Breast epithelium (tissue), 4 donors: ENCODE results near the gene NPIPB13. TPM values are rescaled to one million over a fixed set of nuclear protein-coding genes. Genes with fewer than 3 reads are reported as not detected.
"Not testable (repeated sequence)": the region's sequence is repeated elsewhere in the genome, so short reads cannot be mapped to it uniquely, and the experiment has no call there.

Experiments
- DNase-seq, 2 donors: peaks; one replicate each; pipeline ENCODE4 v3.0.0-alpha.2; 2019; ENCODE audit warnings: low spot score in 2 of 2
- H3K27ac ChIP-seq, 2 donors: fragments of 200-600 bp; sonication (generic) in 1 of 2; one replicate each; pipeline ENCODE4 v1.5.1; 2016 to 2019; ENCODE audit warnings: mild to moderate bottlenecking in 1 of 2
- H3K27me3 ChIP-seq, 2 donors: fragments of 200-600 bp; sonication (generic) in 1 of 2; one replicate each; pipeline versions ENCODE4 v1.5.1 to v1.6.0; 2017 to 2019; ENCODE audit warnings: control low read depth in 1 of 2, mild to moderate bottlenecking in 1 of 2
- H3K36me3 ChIP-seq: fragments of 200-600 bp; one replicate; pipeline ENCODE4 v1.5.1; 2019
- H3K4me1 ChIP-seq, 2 donors: fragments of 200-600 bp; sonication (generic); one replicate each; pipeline ENCODE4 v1.5.1; 2016 to 2019; ENCODE audit warnings: control low read depth in 1 of 2
- H3K4me3 ChIP-seq, 3 donors: fragments of 200-600 bp; sonication (generic); 1 replicate in 2 of 3; 2 replicates in 1 of 3; pipeline ENCODE4 v1.5.1; 2016 to 2019; ENCODE audit warnings: mild to moderate bottlenecking in 3 of 3, moderate library complexity in 2 of 3
- H3K9me3 ChIP-seq, 2 donors: fragments of 200-600 bp; sonication (generic) in 1 of 2; one replicate each; pipeline ENCODE4 v1.5.1; 2016 to 2019; ENCODE audit warnings: control low read depth in 1 of 2
- intact Hi-C: fragments of 100-400 bp; cut with DNase I; formaldehyde crosslinking; loops from one replicate; pipeline ENCODE4 v1.15.1; 2023; ENCODE audit warnings: low total_unique reads
- total RNA-seq, 3 donors: library from RNA; depleted of rRNA; stranded (reverse); fragments of >200 nt; gene quantifications; one replicate each; pipeline ENCODE4 v1.1.0, GENCODE V29; 2016

The NPIPB13 gene
- 10 to 100 TPM in 2 of 3 donors, 1 to 10 TPM in 1; 5.9 to 14.0 (median 10.2) TPM for total RNA-seq

GRCh38 chr16:30248379-30248778, at the start of gene NPIPB13:
TSS of gene NPIPB13 (minus strand) at chr16:30248479. CDS start at chr16:30245573, 2,906 bp downstream.
- H3K27me3 ChIP-seq, H3K36me3 ChIP-seq, intact Hi-C loops, H3K27ac ChIP-seq, H3K9me3 ChIP-seq, DNase-seq, H3K4me3 ChIP-seq, H3K4me1 ChIP-seq: not testable (repeated sequence)

- H3K4me1 ChIP-seq, H3K27me3 ChIP-seq, H3K4me3 ChIP-seq, DNase-seq, H3K27ac ChIP-seq, H3K9me3 ChIP-seq, intact Hi-C loops, H3K36me3 ChIP-seq: not testable (repeated sequence)
These were observed 34.1 kb upstream of the NPIPB13 start for GRCh38 chr16:30282357-30282756.

- DNase-seq, H3K27ac ChIP-seq, H3K4me1 ChIP-seq, intact Hi-C loops, H3K9me3 ChIP-seq, H3K36me3 ChIP-seq, H3K4me3 ChIP-seq, H3K27me3 ChIP-seq: not testable (repeated sequence)
These were observed 30.2 kb upstream of the NPIPB13 start for GRCh38 chr16:30278523-30278922.

- H3K9me3 ChIP-seq, H3K36me3 ChIP-seq, H3K27ac ChIP-seq, H3K27me3 ChIP-seq, H3K4me1 ChIP-seq, intact Hi-C loops, H3K4me3 ChIP-seq: not testable (repeated sequence)
- peak; percentile 14 to 37 for DNase-seq
These were observed 31.2 kb downstream of the NPIPB13 start for GRCh38 chr16:30217082-30217481.

- DNase-seq, H3K4me3 ChIP-seq, H3K27ac ChIP-seq, H3K27me3 ChIP-seq, H3K36me3 ChIP-seq, intact Hi-C loops, H3K4me1 ChIP-seq, H3K9me3 ChIP-seq: not testable (repeated sequence)
These were observed 36.9 kb downstream of the NPIPB13 start for GRCh38 chr16:30211414-30211813.

- H3K9me3 ChIP-seq, intact Hi-C loops, H3K27me3 ChIP-seq, H3K4me3 ChIP-seq, H3K4me1 ChIP-seq, H3K27ac ChIP-seq, H3K36me3 ChIP-seq: not testable (repeated sequence)
- DNase-seq = peak; percentile 52 to 93
These were observed 39.2 kb downstream of the NPIPB13 start for GRCh38 chr16:30209032-30209431.

- H3K4me3 ChIP-seq, H3K27ac ChIP-seq, H3K4me1 ChIP-seq, H3K9me3 ChIP-seq, intact Hi-C loops, H3K36me3 ChIP-seq, H3K27me3 ChIP-seq: not testable (repeated sequence)
- DNase-seq = peak in 1 of 2 donors; percentile 50
These were observed 41.1 kb downstream of the NPIPB13 start for GRCh38 chr16:30207063-30207704.

- DNase-seq, H3K27me3 ChIP-seq, H3K27ac ChIP-seq, H3K9me3 ChIP-seq, H3K36me3 ChIP-seq, intact Hi-C loops, H3K4me1 ChIP-seq: not testable (repeated sequence)
- peak overlapping the region; percentile 36 to 56 (median 52) for H3K4me3 ChIP-seq
These were observed 42.0 kb downstream of the NPIPB13 start for GRCh38 chr16:30206252-30206651.

GRCh38 chr16:30205541-30206236, 42.6 kb downstream of the NPIPB13 start:
- H3K9me3 ChIP-seq, H3K4me1 ChIP-seq, H3K36me3 ChIP-seq, H3K27ac ChIP-seq, intact Hi-C loops, H3K27me3 ChIP-seq: not testable (repeated sequence)
- DNase-seq = peak; percentile 14 to 49
- H3K4me3 ChIP-seq = peak overlapping the region; percentile 36 to 56 (median 52)

- H3K4me1 ChIP-seq, H3K27ac ChIP-seq, intact Hi-C loops, H3K36me3 ChIP-seq, H3K9me3 ChIP-seq, H3K27me3 ChIP-seq, DNase-seq, H3K4me3 ChIP-seq: not testable (repeated sequence)
These were observed 48.5 kb downstream of the NPIPB13 start for GRCh38 chr16:30199608-30200343.

GRCh38 chr16:30199049-30199448, 49.2 kb downstream of the NPIPB13 start, which contains the start of gene SULT1A3:
TSS of gene SULT1A3 (plus strand) at chr16:30199255. CDS start at chr16:30200729, 1,474 bp downstream.
- H3K27ac ChIP-seq, H3K27me3 ChIP-seq, H3K9me3 ChIP-seq, H3K4me3 ChIP-seq, DNase-seq, H3K4me1 ChIP-seq, H3K36me3 ChIP-seq, intact Hi-C loops: not testable (repeated sequence)
